GM21367 (cell line): ENCODE measurements around the gene CPNE1.

Source experiments
- ATAC-seq: cut with Tn5 transposase; IDR thresholded peaks from one replicate; pipeline ENCODE4 v1.9.1; 2021; ENCODE audit not compliant: unreplicated experiment

The CPNE1 gene

DNA sequence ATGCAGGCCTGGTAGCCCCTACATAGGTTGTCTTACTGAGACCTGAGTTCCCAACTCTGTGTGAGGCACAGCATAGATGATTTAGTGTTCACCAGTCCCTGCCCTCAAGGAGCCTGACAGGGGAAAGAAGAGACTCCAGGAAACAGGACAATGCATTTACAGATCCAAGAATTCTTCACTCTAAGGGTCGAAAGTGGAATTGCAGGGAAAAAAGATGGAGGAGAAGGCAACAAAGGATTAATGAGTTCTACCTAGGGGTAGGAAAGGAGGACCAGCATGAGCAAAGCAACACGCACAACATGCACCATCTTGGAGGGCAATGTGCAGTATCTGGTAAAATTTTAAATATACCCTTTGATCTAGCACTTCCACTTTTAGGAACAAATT, 43.1 kb downstream of the CPNE1 start:
- ATAC-seq: no peak

DNA sequence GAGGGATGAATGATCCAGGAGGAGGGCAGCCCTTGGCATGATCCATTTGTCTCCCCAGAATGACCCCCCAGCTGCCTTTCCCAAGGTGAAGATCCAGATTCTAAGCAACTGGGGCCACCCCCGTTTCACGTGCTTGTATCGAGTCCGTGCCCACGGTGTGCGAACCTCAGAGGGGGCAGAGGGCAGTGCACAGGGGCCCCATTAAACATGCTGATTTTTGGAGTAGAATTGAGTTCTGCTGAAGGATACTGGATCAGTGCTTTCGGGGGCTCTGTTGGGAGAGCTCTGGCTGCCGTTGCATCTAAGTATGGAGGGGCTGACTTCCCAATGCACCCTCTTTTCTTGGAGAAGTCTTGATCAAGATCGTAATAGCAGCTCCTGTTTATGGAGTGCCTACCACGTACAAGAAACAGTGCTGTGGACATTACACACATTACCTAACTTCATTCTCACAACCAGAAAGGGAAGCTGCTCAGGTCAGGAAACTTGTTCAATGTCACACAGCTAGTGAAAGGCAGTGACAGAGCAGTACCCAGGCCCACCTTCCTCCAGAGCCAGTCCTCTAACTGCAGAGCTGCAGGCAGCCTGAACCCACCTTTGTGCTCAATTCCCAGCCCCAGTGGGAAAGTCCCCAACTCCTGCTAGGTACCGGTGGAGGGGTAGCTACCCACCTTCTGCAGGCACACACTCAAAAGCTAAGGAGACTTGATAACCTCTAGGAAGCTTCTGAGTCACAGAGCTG, 43.7 kb downstream of the CPNE1 start:
- ATAC-seq: no peak

DNA sequence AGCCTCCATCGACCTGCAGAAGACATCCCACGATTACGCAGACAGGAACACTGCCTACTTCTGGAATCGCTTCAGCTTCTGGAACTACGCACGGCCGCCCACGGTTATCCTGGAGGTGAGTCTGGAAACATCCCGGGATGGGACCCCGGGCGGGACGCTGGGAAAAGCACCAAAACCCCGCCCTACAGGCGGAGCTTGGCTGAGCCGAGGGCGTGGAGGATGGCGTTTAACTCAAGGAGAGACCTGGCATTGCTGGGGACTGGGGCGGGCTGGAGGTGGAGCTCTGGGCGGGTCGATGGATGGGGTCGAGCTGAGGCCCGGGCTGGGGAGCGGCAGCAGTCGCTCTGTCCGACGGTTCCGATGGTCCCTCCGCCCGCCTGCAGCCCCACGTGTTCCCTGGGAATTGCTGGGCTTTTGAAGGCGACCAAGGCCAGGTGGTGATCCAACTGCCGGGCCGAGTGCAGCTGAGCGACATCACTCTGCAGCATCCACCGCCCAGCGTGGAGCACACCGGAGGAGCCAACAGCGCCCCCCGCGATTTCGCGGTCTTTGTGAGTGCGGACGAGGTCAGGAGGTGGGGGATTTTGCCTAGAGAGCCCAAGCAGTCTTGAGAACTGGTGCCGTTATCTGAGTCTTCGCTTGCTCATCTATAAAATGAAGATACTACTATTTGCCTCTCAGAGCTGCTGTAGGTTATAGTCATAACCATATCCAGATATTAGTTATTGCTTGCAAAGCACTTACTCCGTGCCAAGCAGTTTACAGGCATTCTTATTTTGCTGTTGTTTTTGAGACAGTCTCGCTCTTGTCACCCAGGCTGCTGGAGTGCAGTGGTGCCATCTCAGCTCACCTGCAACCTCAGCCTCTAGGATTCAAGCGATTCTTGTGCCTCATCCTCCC, 45.3 kb downstream of the CPNE1 start:
- ATAC-seq: peak; percentile 29

DNA sequence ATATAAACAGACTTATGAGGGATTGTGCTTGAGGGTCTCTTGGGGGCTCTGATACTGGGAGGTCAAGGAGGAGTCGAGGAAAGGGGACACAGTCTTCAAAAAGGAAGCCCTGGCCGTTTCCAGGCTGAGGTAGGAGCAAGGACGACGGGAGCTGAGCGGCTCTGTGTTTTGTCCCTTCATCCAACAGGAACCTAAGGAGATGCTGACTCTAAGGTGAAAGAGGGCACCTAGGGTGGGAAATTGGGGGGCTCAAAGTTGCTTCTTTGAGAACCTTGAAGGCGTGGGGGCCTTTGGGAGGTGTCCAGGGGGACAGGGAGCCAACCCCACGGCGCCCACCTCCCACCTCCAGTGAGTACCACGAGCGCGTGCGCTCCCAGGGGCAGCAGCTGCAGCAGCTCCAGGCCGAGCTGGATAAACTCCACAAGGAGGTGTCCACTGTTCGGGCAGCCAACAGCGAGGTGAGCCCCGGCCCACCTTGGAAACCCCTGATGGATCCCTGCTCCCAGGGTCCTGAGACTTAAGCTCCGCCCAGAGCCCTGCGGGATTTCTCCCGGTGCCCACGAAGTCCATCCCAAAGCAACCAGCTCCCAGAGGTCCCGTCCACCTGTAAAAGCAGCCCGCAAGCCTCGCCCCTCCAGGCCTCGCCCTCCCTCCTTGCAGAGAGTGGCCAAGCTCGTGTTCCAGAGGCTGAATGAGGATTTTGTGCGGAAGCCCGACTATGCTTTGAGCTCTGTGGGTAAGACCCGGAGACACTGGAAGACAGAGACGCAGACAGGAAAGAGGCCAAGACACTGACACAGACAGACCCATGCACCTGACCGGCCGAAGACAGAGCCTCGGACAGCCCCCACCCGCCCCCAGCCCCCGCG, 46.2 kb downstream of the CPNE1 start:
- no peak for ATAC-seq

DNA sequence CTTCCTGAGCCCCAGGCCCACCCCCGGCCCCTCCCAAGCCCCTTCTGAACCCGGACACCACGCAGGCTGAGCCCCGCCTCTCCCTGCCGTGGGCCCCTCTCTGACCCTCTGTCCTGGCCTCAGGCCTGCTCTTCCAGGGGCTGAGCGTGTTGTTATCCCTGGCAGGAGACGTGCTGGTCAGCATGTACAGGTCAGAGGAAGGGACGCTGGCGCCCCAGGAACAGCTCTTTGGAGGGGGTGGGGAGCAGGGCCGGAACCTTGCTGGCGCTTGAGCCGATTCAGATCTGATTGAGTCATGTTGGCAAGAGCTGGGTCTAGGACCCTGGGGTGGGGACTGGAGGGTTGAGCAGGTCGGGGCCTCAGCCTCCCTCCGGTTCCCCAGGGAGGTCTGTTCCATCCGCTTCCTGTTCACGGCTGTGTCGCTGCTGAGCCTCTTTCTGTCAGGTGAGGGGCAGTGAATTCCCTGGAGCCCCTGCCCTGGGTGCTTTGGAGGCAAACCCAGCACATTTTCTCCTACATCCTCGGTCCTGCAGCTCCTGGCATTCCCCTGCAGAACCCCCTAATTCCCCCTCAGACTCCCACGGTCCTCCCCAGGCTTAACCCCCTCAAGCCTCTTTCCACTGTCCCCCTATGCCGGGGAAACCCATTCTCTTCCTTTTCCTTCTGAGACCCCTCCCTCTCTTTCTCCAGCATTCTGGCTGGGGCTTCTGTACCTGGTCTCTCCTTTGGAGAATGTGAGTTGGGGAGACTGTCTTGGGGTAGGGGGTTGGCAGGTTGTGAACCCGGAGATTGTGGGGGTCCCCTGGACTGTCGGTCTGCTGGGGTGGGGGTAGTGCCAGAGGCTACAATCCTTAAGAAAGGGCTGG, 47.1 kb downstream of the CPNE1 start:
- ATAC-seq: no peak

DNA sequence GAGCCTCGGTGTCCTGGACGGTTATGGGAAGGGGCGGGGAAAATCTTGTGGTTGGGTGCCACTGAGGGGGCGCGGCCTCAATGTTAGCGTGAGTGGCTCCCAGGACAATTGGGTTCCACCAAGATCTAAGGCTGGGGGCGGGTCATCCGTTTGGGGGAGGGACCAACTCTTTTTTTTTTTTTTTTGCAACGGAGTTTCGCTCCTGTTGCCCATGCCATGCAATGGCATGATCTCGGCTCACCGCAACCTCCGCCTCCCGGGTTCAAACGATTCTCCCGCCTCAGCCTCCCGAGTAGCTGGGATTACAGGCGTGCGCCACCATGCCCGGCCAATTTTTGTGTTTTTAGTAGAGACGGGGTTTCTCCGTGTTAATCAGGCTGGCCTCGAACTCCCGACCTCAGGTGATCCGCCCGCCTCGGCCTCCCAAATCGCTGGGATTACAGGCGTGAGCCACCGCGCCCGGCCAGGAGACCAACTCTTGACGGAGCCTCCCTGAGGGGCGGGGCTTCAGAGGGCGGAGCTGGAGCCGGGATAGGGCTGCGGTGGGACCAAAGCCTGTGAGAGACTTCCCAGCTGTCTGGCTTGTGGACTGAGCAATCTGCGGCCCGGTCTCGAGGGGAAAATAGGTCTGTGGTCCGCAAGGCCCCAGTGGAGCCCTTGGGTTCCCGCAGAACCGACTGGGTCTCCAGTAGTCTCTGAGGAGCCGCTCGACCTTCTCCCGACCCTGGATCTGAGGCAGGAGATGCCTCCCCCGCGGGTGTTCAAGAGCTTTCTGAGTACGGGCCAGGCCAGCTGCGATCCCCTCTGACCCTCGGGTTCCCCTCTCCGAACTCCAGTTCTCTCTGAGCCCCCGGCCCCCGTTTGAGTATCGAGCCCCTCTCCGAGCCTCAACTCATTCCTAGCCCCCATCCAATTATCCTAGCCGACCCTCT, 48.0 kb downstream of the CPNE1 start:
- ATAC-seq: no peak

DNA sequence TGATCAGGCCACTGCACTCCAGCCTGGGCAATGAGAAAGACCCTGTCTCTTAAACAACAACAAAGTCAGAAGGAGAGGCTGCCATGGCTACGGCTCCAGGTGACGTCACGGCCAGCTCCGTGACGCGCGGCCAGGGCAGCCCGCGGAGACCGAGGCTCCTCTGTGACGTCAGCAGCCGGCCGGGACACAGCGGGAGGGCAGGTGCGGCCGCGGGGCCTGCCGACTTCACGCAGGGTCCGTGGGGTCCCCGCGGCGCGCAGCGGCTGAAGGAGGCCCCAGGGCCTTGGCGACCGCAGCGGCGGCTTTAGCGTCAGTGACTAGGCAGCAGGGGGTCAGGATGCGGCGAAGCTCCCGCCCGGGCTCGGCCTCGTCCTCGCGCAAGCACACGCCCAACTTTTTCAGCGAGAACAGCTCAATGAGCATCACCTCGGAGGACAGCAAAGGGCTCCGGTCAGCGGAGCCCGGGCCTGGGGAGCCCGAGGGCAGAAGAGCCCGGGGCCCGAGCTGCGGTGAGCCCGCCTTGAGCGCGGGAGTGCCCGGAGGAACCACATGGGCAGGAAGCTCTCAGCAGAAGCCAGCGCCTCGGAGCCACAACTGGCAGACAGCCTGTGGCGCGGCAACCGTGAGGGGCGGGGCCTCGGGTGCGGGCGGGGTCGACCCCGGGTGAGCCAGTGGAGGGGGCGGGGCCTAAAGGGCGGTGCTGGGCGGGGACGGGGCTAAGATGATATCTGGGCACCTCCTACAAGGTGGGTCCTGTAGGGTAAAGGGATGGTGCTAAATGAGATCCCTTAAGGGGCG, 48.8 kb downstream of the CPNE1 start, which contains the start of gene SPAG4:
SPAG4 (plus strand) TSS at position 163 of the 798 bp plus-strand sequence; CDS start at position 338, 175 bp downstream.
- ATAC-seq: peak; percentile 65

DNA sequence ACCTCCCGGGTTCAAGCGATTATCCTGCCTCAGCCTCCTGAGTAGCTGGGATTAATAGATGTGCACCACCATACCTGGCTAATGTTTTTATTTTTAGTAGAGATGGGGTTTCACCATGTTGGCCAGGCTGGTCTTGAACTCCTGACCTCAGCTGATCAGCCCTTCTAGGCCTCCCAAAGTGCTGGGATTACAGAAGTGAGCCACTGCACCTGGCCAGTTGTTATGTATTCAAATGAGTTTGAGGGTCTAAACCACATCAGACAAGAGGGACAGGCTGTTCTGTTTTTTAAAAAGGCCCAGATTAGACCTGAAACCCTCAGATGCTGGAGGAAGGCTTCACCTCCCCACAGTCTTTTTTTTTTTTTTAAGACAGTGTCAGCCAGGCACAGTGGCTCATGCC, 53.2 kb downstream of the CPNE1 start:
- no peak for ATAC-seq

DNA sequence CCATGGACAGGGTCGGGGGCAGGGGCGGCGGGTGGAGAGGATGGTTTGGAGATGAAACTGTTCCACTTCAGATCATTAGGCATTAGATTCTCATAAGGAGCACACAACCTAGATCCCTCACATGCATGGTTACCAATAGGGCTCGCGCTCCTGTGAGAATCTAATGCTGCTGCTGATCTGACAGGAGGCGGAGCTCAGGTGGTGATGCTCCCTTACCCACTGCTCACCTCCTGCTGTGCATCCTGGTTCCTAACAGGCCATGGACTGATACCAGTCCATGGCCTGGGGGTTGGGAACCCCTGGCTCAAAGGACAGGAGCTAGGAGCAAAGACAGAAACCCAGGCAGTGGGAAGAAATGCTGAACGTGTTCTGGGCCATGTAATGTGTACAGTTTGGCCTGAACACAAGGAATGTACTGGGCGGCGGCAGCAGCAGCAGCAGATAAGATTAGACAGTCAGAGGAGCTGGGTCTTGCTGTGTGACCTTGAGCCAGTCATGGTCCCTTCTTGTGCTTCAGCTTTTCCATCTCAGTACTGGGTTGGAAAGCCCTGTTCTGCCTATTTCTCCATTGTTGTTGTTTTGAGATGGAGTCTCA, 53.8 kb downstream of the CPNE1 start:
- no peak for ATAC-seq

DNA sequence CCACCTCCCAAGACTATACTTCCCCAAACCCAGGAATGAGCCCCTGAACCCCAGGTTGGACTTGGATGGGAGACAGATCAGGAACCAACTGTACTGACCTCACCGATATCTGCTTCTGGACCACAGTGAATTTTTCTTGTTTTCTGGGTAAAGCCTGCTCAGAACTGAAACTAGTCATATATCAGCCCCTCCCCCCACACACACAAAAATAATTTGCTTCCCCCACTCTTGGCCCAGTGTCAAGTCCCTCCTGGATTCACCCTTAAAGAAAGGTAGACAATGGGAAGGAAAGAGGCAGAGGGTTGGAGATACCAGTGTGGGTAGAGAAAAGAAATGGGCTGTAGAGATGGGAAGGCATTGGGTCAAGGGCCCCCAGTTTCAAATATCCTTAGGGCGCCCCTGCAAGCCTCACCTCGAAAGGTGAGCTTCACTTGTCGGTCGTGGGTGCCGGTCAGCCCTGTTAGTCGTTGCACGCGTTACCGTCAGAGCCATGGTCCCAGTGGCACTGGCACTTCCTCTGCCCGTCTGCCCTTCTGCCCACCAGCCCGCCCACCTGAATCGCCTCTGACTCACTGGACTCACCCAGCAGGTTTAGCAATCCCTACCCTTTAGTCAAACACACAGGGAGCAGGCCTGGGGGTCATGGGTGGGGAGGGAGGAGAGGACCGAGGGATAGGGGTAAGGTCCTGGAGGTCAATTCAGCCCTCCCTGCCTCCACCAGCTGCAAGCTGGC, 57.5 kb downstream of the CPNE1 start:
- ATAC-seq: no peak

DNA sequence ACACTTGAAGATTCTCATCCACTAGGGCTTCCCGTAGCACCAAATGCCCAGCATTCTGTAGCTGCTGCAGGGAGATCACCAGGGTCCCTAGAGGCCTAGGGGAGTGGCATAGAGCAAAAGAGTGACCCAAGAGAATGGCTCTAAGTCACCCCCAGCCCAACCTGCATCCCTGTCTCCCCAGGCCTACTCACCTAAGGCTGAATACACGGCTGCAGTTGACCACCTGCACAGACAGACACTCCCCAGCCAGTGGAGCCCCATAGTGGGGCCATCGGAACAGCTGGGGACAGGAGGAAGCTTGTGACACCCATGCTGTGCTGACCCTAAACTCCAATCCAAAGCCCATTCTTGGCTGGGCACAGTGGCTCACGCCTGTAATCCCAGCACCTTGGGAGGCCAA, 58.6 kb downstream of the CPNE1 start:
- ATAC-seq: no peak

DNA sequence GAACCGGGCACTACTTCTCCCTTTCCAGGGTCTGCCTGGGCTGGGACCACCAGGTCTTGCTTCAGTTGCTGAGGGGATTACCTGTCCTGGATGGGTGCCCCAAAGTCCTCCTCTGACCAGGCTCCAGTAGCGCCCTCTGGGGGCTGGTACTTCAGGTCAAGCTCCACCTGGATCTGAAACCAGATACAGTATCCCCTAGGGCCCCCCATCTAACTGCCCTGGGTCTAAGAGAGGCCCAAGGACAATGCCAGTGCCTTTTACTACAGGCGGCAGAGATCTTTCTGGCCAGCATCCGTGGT, 60.3 kb downstream of the CPNE1 start:
- ATAC-seq: no peak

DNA sequence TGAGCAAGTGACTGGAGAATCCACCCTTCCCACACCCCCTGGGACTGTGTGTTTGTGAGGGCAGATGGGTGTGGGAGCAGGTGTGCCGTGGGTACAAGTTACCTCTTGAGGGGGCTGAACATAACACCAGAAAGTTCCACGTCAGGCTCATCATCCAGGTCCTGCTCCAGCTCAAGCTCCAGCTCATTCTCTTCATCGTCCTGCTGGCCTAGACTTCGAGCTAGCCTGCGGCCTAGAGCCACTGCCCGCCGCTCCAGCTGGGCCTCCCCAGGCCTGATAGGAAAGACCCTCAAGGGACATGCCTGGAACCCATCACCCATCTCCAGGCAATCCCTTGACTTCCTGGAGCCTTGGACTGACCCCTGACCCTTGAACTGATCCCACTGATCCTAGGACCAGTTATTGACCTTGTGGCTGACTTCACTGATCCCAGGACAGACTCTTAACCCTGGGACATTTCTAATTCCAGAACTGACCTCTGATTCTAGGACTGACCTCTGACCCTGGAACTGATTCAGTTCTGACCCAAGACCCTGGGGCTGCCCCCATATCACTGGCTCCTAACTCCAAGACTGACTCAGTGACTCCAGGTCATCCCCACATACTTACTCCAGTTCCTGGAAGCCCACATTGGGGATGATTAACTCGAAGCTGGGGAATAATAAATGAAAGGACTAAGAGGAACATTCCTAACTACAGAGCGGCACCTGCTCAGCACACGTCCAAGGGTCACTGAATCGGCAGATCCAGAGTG, 60.8 kb downstream of the CPNE1 start:
- no peak for ATAC-seq

DNA sequence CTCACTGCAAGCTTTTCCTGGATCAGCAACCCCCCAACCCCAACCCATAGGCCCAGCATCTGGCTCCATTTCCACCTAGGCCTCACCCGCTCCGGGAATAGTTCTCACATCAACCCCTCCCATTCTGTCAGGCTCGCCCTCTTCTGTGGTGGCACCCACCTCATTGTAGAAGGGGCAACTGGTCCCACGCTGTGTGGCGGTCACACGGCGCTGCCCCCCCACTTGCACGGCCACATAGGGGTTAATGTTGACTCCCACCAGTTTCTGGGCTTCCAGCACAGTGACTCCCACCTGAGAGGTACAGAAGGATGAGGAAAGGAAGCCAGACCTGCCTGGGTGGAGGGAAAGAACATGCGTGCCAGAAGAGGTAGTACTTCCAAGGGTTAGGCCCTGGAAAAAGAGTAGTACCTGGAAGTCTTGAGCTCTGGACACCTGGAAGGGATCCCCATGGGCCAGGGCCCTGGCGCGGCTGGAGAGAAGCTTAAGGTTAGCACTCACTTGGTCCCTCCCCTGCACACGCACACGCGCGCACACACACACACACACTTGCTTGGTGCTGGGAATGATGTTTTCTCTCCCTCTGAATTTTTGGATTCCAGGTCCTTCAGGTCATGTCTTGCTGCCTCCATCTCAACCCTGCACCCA, 61.7 kb downstream of the CPNE1 start:
- ATAC-seq: no peak

DNA sequence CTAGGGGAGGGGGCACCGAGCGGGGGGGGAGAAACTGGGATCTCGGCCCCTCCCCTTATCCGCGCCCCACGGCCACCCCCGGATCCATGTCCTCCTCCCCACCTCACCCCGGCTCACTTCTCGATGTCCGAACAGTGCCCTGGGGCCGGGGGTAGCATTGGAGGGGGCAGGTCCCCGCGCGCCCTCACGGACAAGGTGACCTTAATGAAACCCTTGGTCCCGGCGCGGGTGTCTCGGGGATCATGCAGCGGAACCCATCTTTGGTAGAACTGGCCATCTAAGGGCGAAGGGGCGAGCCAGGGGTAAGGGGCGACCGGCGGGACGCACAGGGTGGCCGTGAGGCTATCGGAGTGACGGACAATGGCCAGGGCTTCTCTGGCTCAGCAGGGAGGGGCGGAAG, 62.7 kb downstream of the CPNE1 start:
- ATAC-seq: no peak
